Measurements from ENCODE around the gene STOML3. TPM values are rescaled to one million over a fixed set of nuclear protein-coding genes. Genes with fewer than 3 reads are reported as not detected.

The STOML3 gene
- total RNA-seq, 4 donors from 2014 or later, result not detected

DNA sequence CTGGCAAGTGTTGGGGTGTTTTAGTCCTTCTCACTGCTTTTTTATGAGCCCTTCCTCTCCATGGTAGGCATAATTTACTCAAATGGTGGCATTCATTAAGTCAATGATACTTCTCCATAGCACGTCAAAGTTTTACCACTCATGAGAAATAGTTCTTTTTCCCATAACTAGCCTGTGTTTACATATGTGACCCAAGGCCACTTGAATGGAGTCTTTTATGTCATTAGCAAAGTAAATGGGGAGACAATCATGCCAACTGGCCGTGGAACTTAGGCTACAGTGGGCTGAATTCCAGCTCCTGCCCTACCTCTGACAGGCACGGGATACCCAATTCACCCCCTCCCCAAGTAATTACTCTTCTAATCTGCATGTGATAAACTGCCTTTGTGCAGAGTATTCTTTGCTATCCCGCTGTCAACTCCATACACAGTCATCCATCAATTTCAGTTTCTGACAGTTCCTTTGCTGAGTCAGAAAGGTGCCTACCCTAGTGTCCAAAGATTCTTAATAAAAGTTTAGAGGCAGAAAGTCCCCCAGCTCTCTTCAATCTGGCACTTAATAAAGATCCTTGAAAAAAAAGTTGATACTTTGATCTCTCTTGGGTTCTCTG, 30.3 kb upstream of the STOML3 start:
- TF ChIP-seq CTCF (IDR thresholded peaks at IDR 0.05; ENCODE audit: low read depth), result no peak

GRCh38 chr13:39016787-39017186, 26.2 kb upstream of the STOML3 start:
- TF ChIP-seq CTCF (IDR thresholded peaks at IDR 0.05; ENCODE audit: low read depth), result no peak

GRCh38 chr13:39016087-39016486, 25.5 kb upstream of the STOML3 start:
- no peak for TF ChIP-seq CTCF (IDR thresholded peaks at IDR 0.05; ENCODE audit: low read depth)

GRCh38 chr13:39013462-39013861, 22.8 kb upstream of the STOML3 start:
- no peak for TF ChIP-seq CTCF (IDR thresholded peaks at IDR 0.05; ENCODE audit: low read depth)

GRCh38 chr13:39012608-39013007, 22.0 kb upstream of the STOML3 start:
- no peak for TF ChIP-seq CTCF (IDR thresholded peaks at IDR 0.05; ENCODE audit: low read depth)

- TF ChIP-seq CTCF (IDR thresholded peaks at IDR 0.05; ENCODE audit: low read depth), result no peak
Observed at GRCh38 chr13:38998739-38999138, 8.1 kb upstream of the STOML3 start.

DNA sequence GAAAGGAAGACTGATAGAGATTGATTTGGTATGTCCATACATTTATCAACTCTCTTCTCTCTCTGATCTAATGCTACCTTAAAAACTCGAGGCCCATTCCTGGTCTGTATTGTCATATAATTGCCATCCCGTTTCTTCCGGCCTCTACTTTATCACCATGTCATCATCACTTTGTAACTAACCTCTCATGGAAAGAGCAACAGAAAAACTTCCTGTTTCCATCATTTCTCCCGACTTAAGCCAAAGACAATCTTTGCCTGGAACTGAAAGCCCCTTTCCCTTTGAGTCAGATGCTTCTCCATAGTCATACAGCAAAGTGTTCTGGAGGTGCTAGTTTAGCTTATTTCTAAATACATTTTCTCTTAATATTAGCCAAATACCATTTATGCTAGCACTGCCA, 2.8 kb upstream of the STOML3 start:
- TF ChIP-seq CTCF (IDR thresholded peaks at IDR 0.05; ENCODE audit: low read depth), result no peak
